ENCODE measurements around the gene VPS8.

VPS8 gene

GRCh38 chr3:184868477-184868876, 56.5 kb downstream of the VPS8 start:
- peaks cover 45% of the 10 kb centered on the region for H3K36me3 ChIP-seq (ENCODE audit: control insufficient read depth, insufficient read depth, low read length)
- H3K4me1 ChIP-seq (ENCODE audit: control insufficient read depth, insufficient read depth, low read length) = no peaks in the 10 kb centered on the region
- H3K9ac ChIP-seq (ENCODE audit: low read depth, low read length) = no peak overlapping the region
- no peak overlapping the region for H3K27ac ChIP-seq (ENCODE audit: low read depth, low read length)
- H3K27me3 ChIP-seq (ENCODE audit: control insufficient read depth, insufficient read depth, low read length) = no peaks in the 10 kb centered on the region
- no peak overlapping the region for H3K4me3 ChIP-seq (ENCODE audit: low read depth, low read length)
- H3K9me3 ChIP-seq (ENCODE audit: control insufficient read depth, insufficient read depth, low read length) = no peaks in the 10 kb centered on the region

DNA sequence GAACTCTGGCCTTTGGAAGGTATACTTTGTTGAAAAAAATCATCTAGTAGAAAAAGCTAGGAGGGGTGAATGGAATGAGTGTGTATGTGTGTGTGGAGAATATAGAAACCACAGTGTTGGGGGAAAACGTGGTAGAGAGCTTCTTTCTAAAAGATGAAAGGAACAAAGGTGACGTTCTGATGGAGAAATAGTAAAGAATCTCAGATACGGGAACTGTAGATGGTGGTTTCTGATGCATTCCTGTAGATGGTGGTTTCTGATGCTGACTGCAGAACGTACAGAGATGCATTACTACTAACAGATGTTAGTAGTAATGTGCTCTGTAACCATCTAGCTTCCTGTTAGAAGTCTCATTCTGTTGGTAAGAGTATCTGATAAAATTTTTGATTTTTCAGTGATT, 60.2 kb downstream of the VPS8 start:
- no peak overlapping the region for H3K9ac ChIP-seq (ENCODE audit: low read depth, low read length)
- no peaks in the 10 kb centered on the region for H3K27me3 ChIP-seq (ENCODE audit: control insufficient read depth, insufficient read depth, low read length)
- no peak overlapping the region for H3K4me3 ChIP-seq (ENCODE audit: low read depth, low read length)
- peaks cover 43% of the 10 kb centered on the region for H3K36me3 ChIP-seq (ENCODE audit: control insufficient read depth, insufficient read depth, low read length)
- no peak overlapping the region for H3K27ac ChIP-seq (ENCODE audit: low read depth, low read length)
- no peaks in the 10 kb centered on the region for H3K9me3 ChIP-seq (ENCODE audit: control insufficient read depth, insufficient read depth, low read length)
- H3K4me1 ChIP-seq (ENCODE audit: control insufficient read depth, insufficient read depth, low read length) = peaks cover 3% of the 10 kb centered on the region; the same call in 1 of the 2 replicates

- Histone ChIP-seq H3K36me3 (ENCODE audit: control insufficient read depth, insufficient read depth, low read length) (peaks cover 41% of the 10 kb centered on the region), H3K27me3 (ENCODE audit: control insufficient read depth, insufficient read depth, low read length) (no peaks in the 10 kb centered on the region), H3K9ac (ENCODE audit: low read depth, low read length) (no peak overlapping the region), H3K9me3 (ENCODE audit: control insufficient read depth, insufficient read depth, low read length) (no peaks in the 10 kb centered on the region), H3K4me1 (ENCODE audit: control insufficient read depth, insufficient read depth, low read length) (peaks cover 3% of the 10 kb centered on the region; the same call in 1 of the 2 replicates), H3K4me3 (ENCODE audit: low read depth, low read length) (no peak overlapping the region), H3K27ac (ENCODE audit: low read depth, low read length) (no peak overlapping the region)
These were observed 61.2 kb downstream of the VPS8 start for GRCh38 chr3:184873141-184873540.

DNA sequence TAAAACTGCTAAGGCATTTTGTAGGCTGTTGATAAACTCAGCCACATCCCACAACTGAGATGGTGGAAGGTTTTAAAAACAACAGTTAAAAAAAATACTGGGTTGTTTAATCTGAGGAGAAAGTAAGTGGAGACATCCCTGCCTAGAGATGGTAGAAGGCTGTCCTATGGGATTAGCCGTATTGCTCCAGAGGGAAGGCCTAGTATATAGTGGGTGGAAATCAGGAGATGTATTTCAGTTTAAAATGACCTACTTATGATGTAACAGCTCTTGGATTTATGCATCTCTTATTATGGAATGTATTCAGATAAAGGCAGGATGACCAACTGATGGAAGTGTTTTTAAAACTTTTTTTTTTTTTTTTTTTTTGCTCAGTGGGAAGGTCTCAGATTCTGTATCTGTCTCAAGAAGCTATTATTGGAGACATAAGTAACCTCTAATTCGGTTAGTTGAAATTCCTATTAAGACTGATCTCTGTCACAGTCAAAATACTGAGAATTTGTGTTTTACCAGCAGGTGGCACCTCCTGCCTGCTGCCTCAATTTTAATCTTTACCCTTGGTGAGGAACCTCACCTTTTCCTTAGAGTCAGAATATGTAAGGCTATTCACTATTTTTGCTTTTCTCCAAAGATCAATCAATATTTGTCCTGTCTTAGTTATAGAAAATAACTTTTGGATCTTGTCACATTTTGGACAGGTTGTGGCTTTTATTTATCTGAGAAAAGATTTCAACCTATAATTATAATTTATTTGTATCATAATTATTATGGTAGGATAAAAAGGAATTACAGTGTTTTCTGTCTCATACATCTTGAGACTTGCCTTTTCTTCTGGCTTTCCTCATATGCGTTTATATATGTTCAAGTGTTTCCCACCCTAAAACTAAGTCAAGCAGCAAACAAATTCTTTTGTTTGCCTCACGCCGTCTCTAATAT, 63.0 kb downstream of the VPS8 start:
- Histone ChIP-seq H3K27ac (ENCODE audit: low read depth, low read length) (no peak overlapping the region), H3K36me3 (ENCODE audit: control insufficient read depth, insufficient read depth, low read length) (peaks cover 25% of the 10 kb centered on the region), H3K4me3 (ENCODE audit: low read depth, low read length) (no peak overlapping the region), H3K9me3 (ENCODE audit: control insufficient read depth, insufficient read depth, low read length) (no peaks in the 10 kb centered on the region), H3K27me3 (ENCODE audit: control insufficient read depth, insufficient read depth, low read length) (no peaks in the 10 kb centered on the region), H3K9ac (ENCODE audit: low read depth, low read length) (no peak overlapping the region), H3K4me1 (ENCODE audit: control insufficient read depth, insufficient read depth, low read length) (peaks cover 3% of the 10 kb centered on the region; the same call in 1 of the 2 replicates)

DNA sequence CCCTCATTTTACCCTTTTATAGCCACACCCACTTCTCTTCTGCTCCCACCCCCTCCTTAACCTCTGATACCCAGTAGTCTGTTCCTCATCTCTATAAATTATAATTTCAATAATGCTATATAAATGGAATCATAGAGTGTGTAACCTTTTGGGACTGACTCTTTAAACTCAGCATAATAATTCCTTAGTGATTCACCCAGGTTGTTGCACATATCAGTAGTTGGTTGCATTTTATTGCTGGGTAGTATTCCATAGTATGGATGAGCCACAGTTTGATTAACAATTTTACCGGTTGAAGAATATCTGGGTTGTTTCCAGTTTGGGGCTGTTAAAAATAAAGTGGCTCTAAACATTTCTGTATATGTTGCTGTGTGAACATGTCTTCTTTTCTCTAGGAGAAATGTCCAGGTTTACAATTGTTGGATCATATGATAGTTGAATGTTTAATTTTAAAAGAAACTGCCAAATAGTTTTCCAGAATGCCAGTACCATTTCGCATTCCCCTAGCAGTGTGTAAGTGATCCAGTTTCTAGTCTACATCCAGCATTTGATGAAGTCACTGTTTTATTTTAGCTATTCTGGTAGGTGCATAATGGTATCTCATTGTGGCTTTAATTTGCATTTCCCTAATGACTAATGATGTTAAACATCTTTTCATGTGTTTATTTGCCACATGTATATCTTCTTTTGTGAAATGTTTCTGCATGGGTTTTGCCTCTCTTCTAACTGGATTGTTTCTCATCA, 68.5 kb downstream of the VPS8 start:
- no peaks in the 10 kb centered on the region for H3K9me3 ChIP-seq (ENCODE audit: control insufficient read depth, insufficient read depth, low read length)
- H3K36me3 ChIP-seq (ENCODE audit: control insufficient read depth, insufficient read depth, low read length) = peaks cover 11% of the 10 kb centered on the region
- 0 out of 2 replicates have a peak, but pooled peaks cover 8% of the 10 kb centered on the region for H3K4me1 ChIP-seq (ENCODE audit: control insufficient read depth, insufficient read depth, low read length)
- no peaks in the 10 kb centered on the region for H3K27me3 ChIP-seq (ENCODE audit: control insufficient read depth, insufficient read depth, low read length)
- H3K27ac ChIP-seq (ENCODE audit: low read depth, low read length) = no peak overlapping the region
- H3K9ac ChIP-seq (ENCODE audit: low read depth, low read length) = no peak overlapping the region
- no peak overlapping the region for H3K4me3 ChIP-seq (ENCODE audit: low read depth, low read length)

- Histone ChIP-seq H3K4me3 (ENCODE audit: low read depth, low read length) (no peak overlapping the region), H3K36me3 (ENCODE audit: control insufficient read depth, insufficient read depth, low read length) (no peaks in the 10 kb centered on the region), H3K9me3 (ENCODE audit: control insufficient read depth, insufficient read depth, low read length) (no peaks in the 10 kb centered on the region), H3K27me3 (ENCODE audit: control insufficient read depth, insufficient read depth, low read length) (no peaks in the 10 kb centered on the region), H3K27ac (ENCODE audit: low read depth, low read length) (no peak overlapping the region), H3K4me1 (ENCODE audit: control insufficient read depth, insufficient read depth, low read length) (peaks cover 13% of the 10 kb centered on the region), H3K9ac (ENCODE audit: low read depth, low read length) (no peak overlapping the region)
These were observed 72.5 kb downstream of the VPS8 start for GRCh38 chr3:184884359-184885017.

GRCh38 chr3:184885112-184885511, 73.1 kb downstream of the VPS8 start:
- Histone ChIP-seq H3K9me3 (ENCODE audit: control insufficient read depth, insufficient read depth, low read length) (no peaks in the 10 kb centered on the region), H3K4me1 (ENCODE audit: control insufficient read depth, insufficient read depth, low read length) (peaks cover 20% of the 10 kb centered on the region), H3K27ac (ENCODE audit: low read depth, low read length) (no peak overlapping the region), H3K36me3 (ENCODE audit: control insufficient read depth, insufficient read depth, low read length) (no peaks in the 10 kb centered on the region), H3K9ac (ENCODE audit: low read depth, low read length) (no peak overlapping the region), H3K27me3 (ENCODE audit: control insufficient read depth, insufficient read depth, low read length) (no peaks in the 10 kb centered on the region), H3K4me3 (ENCODE audit: low read depth, low read length) (no peak overlapping the region)

GRCh38 chr3:184887574-184887973, 75.6 kb downstream of the VPS8 start:
- H3K27ac ChIP-seq (ENCODE audit: low read depth, low read length) = no peak overlapping the region
- H3K27me3 ChIP-seq (ENCODE audit: control insufficient read depth, insufficient read depth, low read length) = no peaks in the 10 kb centered on the region
- H3K4me1 ChIP-seq (ENCODE audit: control insufficient read depth, insufficient read depth, low read length) = peaks cover 15% of the 10 kb centered on the region
- no peaks in the 10 kb centered on the region for H3K9me3 ChIP-seq (ENCODE audit: control insufficient read depth, insufficient read depth, low read length)
- H3K36me3 ChIP-seq (ENCODE audit: control insufficient read depth, insufficient read depth, low read length) = no peaks in the 10 kb centered on the region
- no peak overlapping the region for H3K4me3 ChIP-seq (ENCODE audit: low read depth, low read length)
- H3K9ac ChIP-seq (ENCODE audit: low read depth, low read length) = no peak overlapping the region

DNA sequence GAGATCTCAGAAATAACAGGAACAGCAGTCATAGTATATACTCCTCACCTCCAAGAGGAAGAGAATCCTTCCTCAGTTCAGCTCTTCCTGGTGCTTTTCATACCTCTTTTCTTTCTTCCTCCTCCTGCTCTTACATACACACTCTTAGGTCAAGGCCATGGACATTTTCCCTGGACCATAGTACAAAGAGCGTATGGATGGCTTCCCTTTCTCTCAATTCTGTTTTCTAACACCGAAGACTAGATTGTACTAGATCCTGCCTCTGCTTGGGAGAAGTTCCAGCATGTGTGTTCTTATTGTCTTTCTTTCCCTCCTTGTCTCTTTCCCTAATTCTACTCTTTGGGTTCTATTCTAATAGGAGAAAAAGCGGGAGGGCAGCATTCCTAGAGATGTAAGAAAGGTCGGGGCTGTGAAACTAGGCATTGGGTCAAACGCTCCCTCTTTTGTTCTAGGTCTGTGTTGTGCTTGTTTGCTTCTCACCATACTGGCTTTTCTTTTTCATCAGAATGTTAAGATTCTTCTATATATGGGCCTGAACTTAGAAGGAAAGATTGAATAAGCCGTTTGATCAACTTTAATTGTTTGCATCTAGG, 77.4 kb downstream of the VPS8 start:
- Histone ChIP-seq H3K27ac (ENCODE audit: low read depth, low read length) (no peak overlapping the region), H3K36me3 (ENCODE audit: control insufficient read depth, insufficient read depth, low read length) (no peaks in the 10 kb centered on the region), H3K27me3 (ENCODE audit: control insufficient read depth, insufficient read depth, low read length) (no peaks in the 10 kb centered on the region)

GRCh38 chr3:184894051-184894450, 82.1 kb downstream of the VPS8 start:
- Histone ChIP-seq H3K9ac (ENCODE audit: low read depth, low read length) (no peak overlapping the region), H3K4me3 (ENCODE audit: low read depth, low read length) (no peak overlapping the region), H3K9me3 (ENCODE audit: control insufficient read depth, insufficient read depth, low read length) (no peaks in the 10 kb centered on the region), H3K36me3 (ENCODE audit: control insufficient read depth, insufficient read depth, low read length) (no peaks in the 10 kb centered on the region; the same call in 1 of the 2 replicates), H3K4me1 (ENCODE audit: control insufficient read depth, insufficient read depth, low read length) (peaks cover 18% of the 10 kb centered on the region), H3K27ac (ENCODE audit: low read depth, low read length) (no peak overlapping the region), H3K27me3 (ENCODE audit: control insufficient read depth, insufficient read depth, low read length) (no peaks in the 10 kb centered on the region)

More for the DNA sequence above, 77.4 kb downstream of the VPS8 start:
- peak overlapping the region; percentile 28; the same call in 1 of the 2 replicates for H3K9ac ChIP-seq (ENCODE audit: low read depth, low read length)
- no peak overlapping the region for H3K4me3 ChIP-seq (ENCODE audit: low read depth, low read length)
- H3K4me1 ChIP-seq (ENCODE audit: control insufficient read depth, insufficient read depth, low read length) = peaks cover 15% of the 10 kb centered on the region
- H3K9me3 ChIP-seq (ENCODE audit: control insufficient read depth, insufficient read depth, low read length) = no peaks in the 10 kb centered on the region

All from HUES48 (cell line).